Epithelial cell of prostate (primary cell): ENCODE measurements around the gene SRRM4.

Experiments
- DNase-seq: peaks from one replicate; pipeline ENCODE4 v3.0.0-alpha.2; 2011; ENCODE audit warnings: low read depth, low spot score
- H3K27ac ChIP-seq: fragments of 450-650 bp; 2 replicates; pipeline ENCODE4 v1.5.1; 2017; ENCODE audit warnings: mild to moderate bottlenecking

SRRM4 gene

GRCh38 chr12:119157528-119157927, 176.2 kb downstream of the SRRM4 start:
- DNase-seq = no peak
- no peak overlapping the region for H3K27ac ChIP-seq

GRCh38 chr12:119157978-119158377, 176.6 kb downstream of the SRRM4 start:
- H3K27ac ChIP-seq = no peak overlapping the region
- no peak for DNase-seq

GRCh38 chr12:119158402-119158801, 177.1 kb downstream of the SRRM4 start:
- no peak for DNase-seq
- no peak overlapping the region for H3K27ac ChIP-seq

GRCh38 chr12:119159844-119160243, 178.5 kb downstream of the SRRM4 start:
- no peak overlapping the region for H3K27ac ChIP-seq

GRCh38 chr12:119167902-119168301, 186.6 kb downstream of the SRRM4 start:
- no peak for DNase-seq
- no peak overlapping the region for H3K27ac ChIP-seq

More at GRCh38 chr12:119159844-119160243, 178.5 kb downstream of the SRRM4 start:
- DNase-seq = no peak

- no peak for DNase-seq
- H3K27ac ChIP-seq = no peak overlapping the region
Observed at GRCh38 chr12:119168721-119169120, 187.4 kb downstream of the SRRM4 start.

- DNase-seq = no peak
- no peak overlapping the region for H3K27ac ChIP-seq
Observed at GRCh38 chr12:119169150-119169549, 187.8 kb downstream of the SRRM4 start.

GRCh38 chr12:119171291-119171690, 189.9 kb downstream of the SRRM4 start:
- H3K27ac ChIP-seq = no peak overlapping the region
- DNase-seq = no peak

GRCh38 chr12:119171691-119172425, 190.5 kb downstream of the SRRM4 start:
- no peak overlapping the region for H3K27ac ChIP-seq
- DNase-seq = no peak

- DNase-seq = no peak
Observed at GRCh38 chr12:119175081-119175480, 193.7 kb downstream of the SRRM4 start.

GRCh38 chr12:119176267-119177055, 195.1 kb downstream of the SRRM4 start:
- peak overlapping the region; percentile 28 for H3K27ac ChIP-seq

More at GRCh38 chr12:119175081-119175480, 193.7 kb downstream of the SRRM4 start:
- H3K27ac ChIP-seq = no peak overlapping the region

GRCh38 chr12:119177056-119177325, 195.7 kb downstream of the SRRM4 start:
- no peak overlapping the region for H3K27ac ChIP-seq
- DNase-seq = no peak

More at GRCh38 chr12:119176267-119177055, 195.1 kb downstream of the SRRM4 start:
- peak; percentile 87 for DNase-seq

- no peak for DNase-seq
- H3K27ac ChIP-seq = peak overlapping the region; percentile 39
Observed at GRCh38 chr12:119177724-119178380, 196.5 kb downstream of the SRRM4 start.

GRCh38 chr12:119178544-119179334, 197.4 kb downstream of the SRRM4 start, which contains the start of gene HSPB8:
Gene HSPB8, plus strand, starts transcription at chr12:119178931. Its CDS starts 382 bp downstream, at chr12:119179313.
- no peak for DNase-seq
- H3K27ac ChIP-seq = peak within 1 kb of the TSS; percentile 39

GRCh38 chr12:119179335-119180021, 198.1 kb downstream of the SRRM4 start:
- peak overlapping the region; percentile 39 for H3K27ac ChIP-seq
- no peak for DNase-seq

GRCh38 chr12:119180380-119181040, 199.2 kb downstream of the SRRM4 start:
- no peak for DNase-seq
- peak overlapping the region; percentile 5 for H3K27ac ChIP-seq

GRCh38 chr12:119181202-119181601, 199.9 kb downstream of the SRRM4 start:
- no peak for DNase-seq
- H3K27ac ChIP-seq = peak overlapping the region; percentile 5

GRCh38 chr12:119181944-119182343, 200.6 kb downstream of the SRRM4 start:
- no peak overlapping the region for H3K27ac ChIP-seq
- no peak for DNase-seq
